Psoas muscle (tissue), 8 donors: Measurements from ENCODE around the gene GALNT9. TPM values are rescaled to one million over a fixed set of nuclear protein-coding genes. Genes with fewer than 3 reads are reported as not detected.

Experiments
- ATAC-seq, 4 donors: fragments of 200-7000 bp; cut with Tn5 transposase; one replicate each; pipeline ENCODE4 v1.9.1; 2020; ENCODE audit warnings: moderate library complexity in 3 of 4, mild to moderate bottlenecking in 2 of 4
- DNase-seq, 2 donors: peaks; one replicate each; pipeline ENCODE4 v3.0.0-alpha.2; 2020
- H3K27ac ChIP-seq: fragments of 200-600 bp; one replicate; pipeline ENCODE4 v1.8.0; 2022
- H3K27me3 ChIP-seq, 3 donors: fragments of 200-600 bp in 1 of 3; one replicate each; pipeline versions ENCODE4 v1.6.1 to v1.8.0; 2013 to 2022; ENCODE audit warnings: low read length in 2 of 3, mild to moderate bottlenecking in 2 of 3, moderate library complexity in 1 of 3; ENCODE audit not compliant: insufficient read depth in 3 of 3
- H3K36me3 ChIP-seq, 2 donors: fragments of 200-600 bp in 1 of 2; one replicate each; pipeline versions ENCODE4 v1.6.1 to v1.8.0; 2013 to 2022; ENCODE audit warnings: low read depth in 1 of 2, mild to moderate bottlenecking in 1 of 2, moderate library complexity in 1 of 2; ENCODE audit not compliant: insufficient read depth in 1 of 2
- H3K4me1 ChIP-seq: fragments of 200-600 bp; one replicate; pipeline ENCODE4 v1.8.0; 2022
- H3K4me3 ChIP-seq: fragments of 200-600 bp; one replicate; pipeline ENCODE4 v1.8.0; 2022; ENCODE audit warnings: mild to moderate bottlenecking
- H3K9me3 ChIP-seq: fragments of 200-600 bp; one replicate; pipeline ENCODE4 v1.8.0; 2022
- CTCF ChIP-seq: fragments of 200-600 bp; IDR thresholded peaks from one replicate; pipeline ENCODE4 v1.8.0; 2022; ENCODE audit warnings: antibody characterized with exemption
- WGBS, 3 donors: extraction: QIAGEN DNeasy Blood & Tissue Kit; methylation state at CpG; one replicate each; pipeline versions ENCODE4 v1.1.6 to v1.1.7; 2013; 5-methylcytosine and 5-hydroxymethylcytosine counted together
- intact Hi-C, 2 donors: fragments of 100-400 bp; cut with DNase I; formaldehyde crosslinking; loops; one replicate each; pipeline versions ENCODE4 v1.11.0 to v1.14.2; 2022
- polyA plus RNA-seq, 3 donors: library from polyadenylated mRNA; stranded (reverse); fragments of 200-250 nt; gene quantifications; one replicate each; pipeline ENCODE4 v1.2.3, GENCODE V29; 2013
- total RNA-seq, 4 donors: library from RNA; stranded (reverse); fragmentation: NEBNext Ultra II Directional in 2 of 4; extraction: Animal tissue kit (Norgen Biotek cat#: 25700) in 2 of 4; gene quantifications; one replicate each; pipeline versions ENCODE4 v1.2.1 to v1.2.4, GENCODE V29; 2021 to 2023
- donor health status: healthy with polysubstance abuse.
- donor health status: DM: no; HTN: no; CAD: no; lungs with moderate emphysema.
- donor health status: Bipolar disorder and iron deficiency.
- donor health status: healthy.
- donor health status: DM: yes; HTN: yes; CAD: no.
- donor health status: DM: no; HTN: no; CAD: no.
- donor health status: DM: no; HTN: no; CAD: no.
- donor health status: DM: yes; HTN: yes; CAD: no.

The GALNT9 gene
- total and polyA plus RNA-seq, 7 donors, result 0.01 to 0.21 (median 0.08) TPM; not detected in 4

GRCh38 chr12:132374612-132375445, 45.4 kb upstream of the GALNT9 start:
- no peaks in the 10 kb centered on the region for H3K36me3 ChIP-seq
- H3K4me3 ChIP-seq, result no peak overlapping the region
- H3K27me3 ChIP-seq, result peaks cover 0 to 58% (median 18%) of the 10 kb centered on the region in 3 donors
- intact Hi-C loops, result no loop called here
- DNase-seq (peak in 1 of 2 donors; percentile 46), ATAC-seq (no peak)
- no peak for TF ChIP-seq CTCF
- no peak overlapping the region for H3K27ac ChIP-seq
- H3K4me1 ChIP-seq, result no peaks in the 10 kb centered on the region
- WGBS, 3 donors, result 67 to 74% (median 72%) methylated on average over 24 to 28 of the region's 28 CpGs
- peaks cover 7% of the 10 kb centered on the region for H3K9me3 ChIP-seq

- H3K36me3 ChIP-seq, result no peaks in the 10 kb centered on the region
- no peak for TF ChIP-seq CTCF
- intact Hi-C loops, result no loop called here
- WGBS, 3 donors, result 29 to 32% (median 31%) methylated on average over 26 to 28 of the region's 28 CpGs
- no peak overlapping the region for H3K4me3 ChIP-seq
- DNase-seq, result peak in 1 of 2 donors; percentile 42
- no peak overlapping the region for H3K27ac ChIP-seq
- H3K27me3 ChIP-seq, result peaks cover 0 to 60% (median 15%) of the 10 kb centered on the region in 3 donors
- no peaks in the 10 kb centered on the region for H3K4me1 ChIP-seq
- H3K9me3 ChIP-seq, result peaks cover 7% of the 10 kb centered on the region
- ATAC-seq, result no peak
Measured at GRCh38 chr12:132373901-132374611, 44.7 kb upstream of the GALNT9 start.

GRCh38 chr12:132367852-132368251, 38.5 kb upstream of the GALNT9 start:
- Histone ChIP-seq H3K36me3 (no peaks in the 10 kb centered on the region), H3K27me3 (peaks cover 0 to 30% (median 6%) of the 10 kb centered on the region in 3 donors), H3K4me3 (no peak overlapping the region), H3K9me3 (peaks cover 7% of the 10 kb centered on the region), H3K27ac (no peak overlapping the region), H3K4me1 (no peaks in the 10 kb centered on the region)
- no peak for DNase-seq
- intact Hi-C loops, result no loop called here
- no peak for TF ChIP-seq CTCF
- 67 to 73% (median 67%) methylated on average over 18 of the region's 18 CpGs for WGBS, 3 donors
- no peak for ATAC-seq

- H3K27me3 ChIP-seq, result peaks cover 0 to 29% (median 6%) of the 10 kb centered on the region in 3 donors
- H3K4me3 ChIP-seq, result no peak overlapping the region
- H3K27ac ChIP-seq, result no peak overlapping the region
- WGBS, 3 donors, result 40 to 42% (median 41%) methylated on average over 29 to 31 of the region's 31 CpGs
- intact Hi-C loops, result no loop called here
- TF ChIP-seq CTCF, result no peak
- H3K9me3 ChIP-seq, result peaks cover 7% of the 10 kb centered on the region
- DNase-seq, result no peak
- H3K4me1 ChIP-seq, result no peaks in the 10 kb centered on the region
- H3K36me3 ChIP-seq, result no peaks in the 10 kb centered on the region
- no peak for ATAC-seq
Measured at GRCh38 chr12:132367071-132367851, 37.9 kb upstream of the GALNT9 start.
